ENCODE data around the gene ZNF598. TPM values are rescaled to one million over a fixed set of nuclear protein-coding genes. Genes with fewer than 3 reads are reported as not detected.

Gene ZNF598
- total RNA-seq, 1 experiment from 2014 or later: 70.9 TPM

DNA sequence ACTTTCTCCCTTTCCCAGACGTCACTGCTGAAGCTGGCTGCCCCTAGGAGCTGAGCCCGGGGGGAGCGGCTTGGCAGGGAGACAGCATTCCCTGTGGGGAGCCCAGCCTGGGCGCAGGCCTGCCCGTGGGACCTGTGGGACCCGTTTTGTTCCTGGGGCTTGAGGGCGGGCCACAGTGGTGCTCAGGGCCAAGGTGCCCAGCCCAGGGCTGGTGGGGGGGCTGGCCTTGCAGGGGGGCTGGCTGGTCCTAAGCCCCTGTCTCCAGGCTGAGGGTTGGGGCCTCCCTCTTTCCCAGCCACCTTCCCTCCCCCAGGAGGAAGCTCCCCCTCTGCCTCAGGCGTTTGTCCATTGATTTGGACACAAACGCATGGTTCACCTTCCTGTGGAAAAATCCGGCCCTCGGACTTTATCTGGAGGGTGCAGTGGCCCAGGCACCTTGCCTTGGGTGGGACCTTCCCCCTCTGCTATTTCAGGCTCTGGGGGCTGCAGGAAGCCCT is 21.5 kb upstream of the ZNF598 start:
- WGBS (ENCODE audit: extremely low coverage, insufficient read length, low lambda C conversion rate): no CpG with 5 or more reads among the region's 11 CpGs

More for the DNA sequence above, 21.5 kb upstream of the ZNF598 start:
- H3K4me2 ChIP-seq (ENCODE audit: insufficient read depth, insufficient read length, low read length): no peak overlapping the region
- H3K23me2 ChIP-seq (ENCODE audit: insufficient read length, low read depth, low read length, poor library complexity, severe bottlenecking): peaks cover 3% of the 10 kb centered on the region
- no peak overlapping the region for H3K23ac ChIP-seq (ENCODE audit: insufficient read length, low read depth, low read length)
- no peaks in the 10 kb centered on the region for H3K79me1 ChIP-seq (ENCODE audit: insufficient read depth, low read depth, low read length, poor library complexity, severe bottlenecking)
- H4K8ac ChIP-seq (replicated peaks; ENCODE audit: insufficient read length, low read depth, low read length): no peak overlapping the region
- H2BK15ac ChIP-seq (ENCODE audit: low read depth, low read length): no peak overlapping the region
- TF ChIP-seq, protein P1, sequence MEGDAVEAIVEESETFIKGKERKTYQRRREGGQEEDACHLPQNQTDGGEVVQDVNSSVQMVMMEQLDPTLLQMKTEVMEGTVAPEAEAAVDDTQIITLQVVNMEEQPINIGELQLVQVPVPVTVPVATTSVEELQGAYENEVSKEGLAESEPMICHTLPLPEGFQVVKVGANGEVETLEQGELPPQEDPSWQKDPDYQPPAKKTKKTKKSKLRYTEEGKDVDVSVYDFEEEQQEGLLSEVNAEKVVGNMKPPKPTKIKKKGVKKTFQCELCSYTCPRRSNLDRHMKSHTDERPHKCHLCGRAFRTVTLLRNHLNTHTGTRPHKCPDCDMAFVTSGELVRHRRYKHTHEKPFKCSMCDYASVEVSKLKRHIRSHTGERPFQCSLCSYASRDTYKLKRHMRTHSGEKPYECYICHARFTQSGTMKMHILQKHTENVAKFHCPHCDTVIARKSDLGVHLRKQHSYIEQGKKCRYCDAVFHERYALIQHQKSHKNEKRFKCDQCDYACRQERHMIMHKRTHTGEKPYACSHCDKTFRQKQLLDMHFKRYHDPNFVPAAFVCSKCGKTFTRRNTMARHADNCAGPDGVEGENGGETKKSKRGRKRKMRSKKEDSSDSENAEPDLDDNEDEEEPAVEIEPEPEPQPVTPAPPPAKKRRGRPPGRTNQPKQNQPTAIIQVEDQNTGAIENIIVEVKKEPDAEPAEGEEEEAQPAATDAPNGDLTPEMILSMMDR (conservative IDR thresholded peaks at IDR 0.05): no peak
- H3K4me1 ChIP-seq (ENCODE audit: insufficient read depth, low read length): no peaks in the 10 kb centered on the region
- H4K91ac ChIP-seq (ENCODE audit: insufficient read length, low read depth, low read length): no peak overlapping the region
- H3K27ac Mint-ChIP-seq: no peak overlapping the region
- no peak overlapping the region for H3K9ac ChIP-seq (ENCODE audit: extremely low read depth, insufficient read length, low read length)
- peaks cover 5% of the 10 kb centered on the region; the same call in 1 of the 2 replicates for H3K27me3 ChIP-seq (ENCODE audit: insufficient read depth, low read length)
- no peak overlapping the region for H3K27ac ChIP-seq (ENCODE audit: insufficient read length, low read depth, low read length)
- no peaks in the 10 kb centered on the region for H4K20me1 ChIP-seq (ENCODE audit: control insufficient read depth, insufficient read depth, insufficient read length)
- no peaks in the 10 kb centered on the region for H3K9me3 ChIP-seq (ENCODE audit: control insufficient read depth, low read depth, low read length)
- peaks cover 12% of the 10 kb centered on the region for H3K27me3 Mint-ChIP-seq (ENCODE audit: low read depth)
- H3K9me3 Mint-ChIP-seq: no peaks in the 10 kb centered on the region
- no peak overlapping the region for H2BK20ac ChIP-seq (ENCODE audit: low read depth, low read length, poor library complexity, severe bottlenecking)
- peaks cover 7% of the 10 kb centered on the region in 2 experiments; a peak in 2 of 4 replicates for H3K4me1 Mint-ChIP-seq
- no peak overlapping the region for H2AFZ ChIP-seq (ENCODE audit: low read length)
- H3K14ac ChIP-seq (ENCODE audit: insufficient read depth, low read length): no peak overlapping the region; the same call in 1 of the 2 replicates
- no peak overlapping the region for H2BK5ac ChIP-seq (ENCODE audit: insufficient read length, low read length)
- H3K79me2 ChIP-seq (ENCODE audit: insufficient read depth, low read length): no peaks in the 10 kb centered on the region
- H3K4ac ChIP-seq (ENCODE audit: low read depth, low read length): no peak overlapping the region
- H3K56ac ChIP-seq (ENCODE audit: insufficient read length, low read depth, low read length): no peak overlapping the region
- H3K36me3 Mint-ChIP-seq (ENCODE audit: insufficient read depth in 1 of 3, low read depth in 3 of 3): no peaks in the 10 kb centered on the region
- H2AK5ac ChIP-seq (ENCODE audit: insufficient read length, low read length): no peak overlapping the region
- H3K4me3 Mint-ChIP-seq: no peak overlapping the region
- H3T11ph ChIP-seq (ENCODE audit: low read length): no peak overlapping the region
- no peak overlapping the region for H3K18ac ChIP-seq (ENCODE audit: insufficient read length, low read depth, low read length)
- H2BK120ac ChIP-seq (ENCODE audit: low read depth, low read length, poor library complexity, severe bottlenecking): no peak overlapping the region
- no peak for DNase-seq
- H2BK12ac ChIP-seq (ENCODE audit: insufficient read length, low read depth, low read length): no peak overlapping the region
- no peak overlapping the region for H4K5ac ChIP-seq (ENCODE audit: insufficient read length, low read depth, low read length)
